ENCODE results near the gene RPL32. TPM values are rescaled to one million over a fixed set of nuclear protein-coding genes. Genes with fewer than 3 reads are reported as not detected.
"Not testable (repeated sequence)": the region's sequence is repeated elsewhere in the genome, so short reads cannot be mapped to it uniquely, and the experiment has no call there.

The RPL32 gene
- polyA plus RNA-seq, 3 donors = 2,280 to 2,382 (median 2,329) TPM

- peak in 2 of 3 donors; percentile 80 to 89 for DNase-seq (ENCODE audit: low read depth in 3 of 3, low spot score in 2 of 3)
Observed at GRCh38 chr3:12810013-12810780, 31.2 kb downstream of the RPL32 start.

DNA sequence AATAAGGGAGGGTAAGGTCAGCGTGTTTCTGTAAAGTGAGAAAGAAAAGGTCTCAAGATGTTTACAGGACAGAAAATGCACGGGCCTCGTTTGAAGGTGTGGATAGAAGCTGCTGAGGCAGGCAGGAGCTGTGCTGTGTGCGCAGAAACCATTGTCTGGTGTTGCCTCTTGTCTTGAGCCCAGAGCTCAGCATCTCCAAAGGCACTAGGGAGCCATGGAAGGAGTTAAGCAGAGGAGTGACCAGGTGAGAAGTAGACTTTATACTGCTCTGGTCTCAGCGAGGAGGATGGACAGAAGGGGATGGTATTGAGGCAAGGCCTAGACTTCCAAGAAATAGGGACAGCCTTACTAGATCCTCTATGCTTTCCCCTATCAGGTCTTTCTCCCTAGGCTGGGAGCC lies 31.9 kb downstream of the RPL32 start:
- no peak for DNase-seq (ENCODE audit: low read depth in 3 of 3, low spot score in 2 of 3)

GRCh38 chr3:12809001-12809400 lies 32.4 kb downstream of the RPL32 start:
- no peak for DNase-seq (ENCODE audit: low read depth in 3 of 3, low spot score in 2 of 3)

DNA sequence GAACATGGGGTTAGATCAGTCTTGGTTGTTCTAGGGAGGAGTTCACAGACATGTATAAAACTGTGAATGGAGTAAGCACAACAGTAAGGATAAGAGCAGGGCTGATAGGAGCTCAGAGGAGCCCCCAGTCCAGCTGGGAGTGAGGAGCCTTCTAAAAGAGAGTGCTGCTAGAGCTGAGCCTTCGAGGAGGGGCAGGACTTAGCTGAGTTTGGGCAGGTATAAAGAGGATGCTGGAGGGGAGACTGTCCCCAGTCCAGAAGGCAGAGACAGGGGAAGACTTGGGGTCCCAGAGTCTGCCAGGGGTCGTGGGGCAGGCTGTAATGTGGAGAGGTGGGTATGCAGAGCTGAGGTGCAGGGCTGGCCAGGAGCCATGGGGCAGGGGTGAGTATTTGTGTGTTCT lies 32.8 kb downstream of the RPL32 start:
- DNase-seq (ENCODE audit: low read depth in 3 of 3, low spot score in 2 of 3) = no peak

DNA sequence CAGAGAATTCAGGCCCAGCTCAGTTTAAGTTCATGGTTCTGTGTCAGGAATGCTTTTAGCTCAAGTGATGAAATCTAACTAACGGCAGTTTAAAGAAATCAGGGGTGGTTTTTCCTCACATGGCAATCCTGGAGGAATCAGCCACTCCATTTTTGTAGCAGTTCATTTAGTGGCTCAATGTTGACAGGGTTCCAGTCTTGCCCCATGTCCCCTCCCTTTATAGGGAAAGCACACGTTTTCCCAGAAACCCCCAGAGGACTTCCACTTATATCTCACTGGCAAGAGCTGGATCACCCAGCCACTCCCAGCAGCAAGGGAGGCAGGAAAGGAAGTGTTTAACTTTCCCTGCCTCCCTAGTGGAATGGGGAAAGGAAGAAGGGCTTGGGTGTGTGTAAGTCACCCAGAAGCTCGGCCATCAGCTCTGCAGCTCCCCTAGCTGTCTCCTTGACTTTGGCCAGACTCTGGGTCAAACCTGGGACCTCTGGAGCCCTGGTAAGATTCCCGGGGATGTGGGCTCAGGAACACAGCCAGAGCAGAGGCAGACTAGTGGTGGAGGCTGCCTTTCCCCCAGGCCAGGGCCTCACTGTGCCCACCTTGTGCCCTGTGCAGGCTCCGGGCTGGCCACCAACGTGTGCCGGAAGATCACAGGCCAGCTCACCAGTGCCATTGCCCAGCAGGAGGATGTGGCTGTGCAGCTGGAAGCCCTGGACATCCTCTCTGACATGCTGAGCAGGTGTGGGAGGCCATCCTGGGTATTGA lies 33.6 kb downstream of the RPL32 start:
- no peak for DNase-seq (ENCODE audit: low read depth in 3 of 3, low spot score in 2 of 3)

DNA sequence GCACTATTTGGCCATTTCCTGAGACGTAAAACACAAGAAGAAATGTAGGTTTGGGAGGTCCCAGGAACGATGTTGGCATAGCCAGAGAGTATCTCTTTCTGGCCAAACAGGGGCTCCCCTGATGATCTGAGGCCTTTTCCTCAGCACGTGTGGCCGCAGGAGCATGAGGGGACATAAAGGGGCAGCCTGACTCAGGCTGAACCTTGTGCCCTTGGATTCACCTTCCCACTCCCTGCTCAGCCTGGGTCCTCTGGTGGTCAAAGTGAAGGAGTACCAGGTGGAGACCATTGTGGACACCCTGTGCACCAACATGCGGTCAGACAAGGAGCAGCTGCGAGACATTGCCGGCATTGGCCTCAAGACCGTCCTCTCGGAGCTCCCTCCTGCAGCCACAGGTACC lies 34.3 kb downstream of the RPL32 start:
- no peak for DNase-seq (ENCODE audit: low read depth in 3 of 3, low spot score in 2 of 3)

DNA sequence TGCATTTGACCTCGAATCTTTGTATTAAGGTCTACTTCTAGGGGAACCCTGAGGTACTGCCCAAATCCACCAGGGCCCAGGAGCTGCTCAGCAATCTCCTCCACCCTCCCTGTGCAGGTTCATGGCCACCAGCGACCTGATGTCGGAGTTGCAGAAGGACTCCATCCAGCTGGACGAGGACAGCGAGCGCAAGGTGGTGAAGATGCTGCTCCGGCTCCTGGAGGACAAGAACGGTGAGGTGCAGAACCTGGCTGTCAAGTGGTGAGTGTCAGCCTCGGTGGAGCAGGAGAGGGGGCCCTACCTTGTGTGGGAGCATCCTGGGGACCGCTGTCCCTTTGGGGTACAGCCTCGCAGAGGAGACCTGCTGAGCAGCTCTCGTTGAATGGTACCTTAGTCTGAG lies 38.0 kb downstream of the RPL32 start:
- no peak for DNase-seq (ENCODE audit: low read depth in 3 of 3, low spot score in 2 of 3)

- no peak for DNase-seq (ENCODE audit: low read depth in 3 of 3, low spot score in 2 of 3)
Observed at GRCh38 chr3:12799525-12800440, 41.6 kb downstream of the RPL32 start.

DNA sequence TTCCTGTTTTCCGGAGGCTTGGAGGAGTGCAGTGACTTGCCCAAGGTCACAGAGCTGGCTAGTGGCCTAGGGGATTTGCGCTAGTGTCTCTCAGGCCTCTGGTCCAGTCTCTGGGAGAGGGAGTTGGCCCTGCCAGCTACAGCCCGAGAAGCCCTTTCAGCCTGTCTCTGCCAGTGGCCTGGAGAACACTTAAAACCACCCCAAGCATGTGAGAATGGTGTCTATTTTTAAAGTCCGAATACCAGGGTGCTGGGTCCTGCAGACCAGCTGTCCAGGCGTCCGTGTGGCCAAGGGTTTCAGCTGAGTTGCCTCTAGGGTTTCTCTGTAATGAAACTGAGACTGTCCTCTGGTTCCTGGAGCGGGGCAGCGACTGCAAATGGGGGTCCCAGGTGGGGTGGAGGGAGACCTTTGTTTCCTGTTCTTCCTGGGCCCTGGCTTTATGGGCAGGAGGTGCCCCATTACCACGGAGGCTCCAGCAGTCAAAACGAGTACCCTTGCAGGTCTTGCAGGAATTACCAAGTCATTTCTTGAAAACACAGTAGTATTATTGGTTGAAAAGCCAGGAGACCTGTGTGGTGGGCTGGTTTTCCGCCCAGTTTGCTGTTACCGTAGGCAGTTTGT lies 42.7 kb downstream of the RPL32 start:
- DNase-seq (ENCODE audit: low read depth in 3 of 3, low spot score in 2 of 3) = no peak

- DNase-seq (ENCODE audit: low read depth in 3 of 3, low spot score in 2 of 3) = no peak
Observed at GRCh38 chr3:12797892-12798558, 43.3 kb downstream of the RPL32 start.

- no peak for DNase-seq (ENCODE audit: low read depth in 3 of 3, low spot score in 2 of 3)
Observed at GRCh38 chr3:12797124-12797891, 44.1 kb downstream of the RPL32 start.

DNA sequence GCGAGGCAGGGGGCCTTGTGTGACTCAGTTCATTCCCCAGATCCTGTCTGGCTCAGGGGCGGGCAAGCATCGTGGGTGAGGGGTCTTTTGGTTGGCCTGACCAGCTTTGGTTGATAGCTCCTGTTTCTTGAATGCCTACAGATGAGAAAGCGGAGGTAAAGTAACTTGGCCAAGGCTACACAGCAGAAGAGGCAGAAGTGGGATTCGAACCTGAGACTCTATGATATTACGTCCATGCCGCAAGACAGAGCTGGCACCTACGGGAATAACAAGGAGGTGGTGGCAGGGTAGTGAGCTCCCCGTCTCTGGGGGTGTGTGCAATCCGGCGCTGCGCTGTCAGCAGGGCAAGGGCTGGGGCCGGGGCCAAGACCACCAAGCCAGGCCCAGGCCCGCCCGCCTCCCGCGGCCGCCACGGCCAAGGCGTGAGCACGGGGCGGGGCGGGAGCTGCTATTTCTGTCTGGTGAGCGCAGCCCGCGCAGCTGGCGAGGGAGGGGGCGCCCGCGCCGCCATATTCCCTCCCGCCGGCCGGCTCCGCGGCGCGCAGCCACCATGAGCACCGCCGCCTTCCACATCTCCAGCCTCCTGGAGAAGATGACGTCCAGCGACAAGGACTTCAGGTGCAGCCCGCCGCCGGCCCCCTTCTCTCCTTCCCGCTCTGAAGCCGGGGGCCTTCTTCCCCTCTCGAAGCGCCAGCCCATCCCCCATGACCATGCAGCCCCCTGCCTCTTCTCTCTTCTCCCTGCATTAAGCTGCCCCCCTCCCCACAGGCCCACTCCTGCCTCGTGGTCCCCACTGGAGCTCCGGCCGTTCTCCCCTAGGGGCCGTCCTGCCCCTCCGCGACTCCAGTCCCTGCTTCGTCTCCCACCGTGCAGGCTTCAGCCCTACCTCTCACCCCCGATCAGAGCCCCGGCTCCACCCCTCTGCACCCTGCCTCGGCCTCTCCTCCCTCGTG lies 44.9 kb downstream of the RPL32 start, which contains the start of gene CAND2:
Gene CAND2, plus strand, starts transcription at position 510 of the 953 bp plus-strand sequence. Its CDS starts 41 bp downstream, at position 551.
- DNase-seq (ENCODE audit: low read depth in 3 of 3, low spot score in 2 of 3) = no peak

DNA sequence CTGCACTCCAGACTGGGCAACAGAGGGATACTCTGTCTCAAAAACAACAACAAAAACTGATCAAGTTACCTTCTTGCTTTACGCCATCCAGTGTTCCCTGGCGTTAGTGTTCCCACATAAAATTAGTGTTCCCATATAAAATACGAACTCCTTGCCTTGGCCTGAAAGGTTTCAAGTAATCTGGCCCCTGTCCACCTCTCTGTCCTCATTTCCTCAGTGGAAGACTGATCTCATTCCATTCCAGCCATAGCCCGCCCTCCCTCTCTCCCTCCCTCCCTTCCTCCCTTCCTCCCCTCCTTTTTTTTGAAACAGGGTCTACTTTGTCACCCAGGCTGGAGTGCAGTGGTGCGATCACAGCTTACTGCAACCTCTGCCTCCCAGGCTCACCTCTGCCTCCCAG lies 47.7 kb downstream of the RPL32 start:
- DNase-seq (ENCODE audit: low read depth in 3 of 3, low spot score in 2 of 3) = no peak

- no peak for DNase-seq (ENCODE audit: low read depth in 3 of 3, low spot score in 2 of 3)
Observed at GRCh38 chr3:12791430-12791829, 49.9 kb downstream of the RPL32 start.

DNA sequence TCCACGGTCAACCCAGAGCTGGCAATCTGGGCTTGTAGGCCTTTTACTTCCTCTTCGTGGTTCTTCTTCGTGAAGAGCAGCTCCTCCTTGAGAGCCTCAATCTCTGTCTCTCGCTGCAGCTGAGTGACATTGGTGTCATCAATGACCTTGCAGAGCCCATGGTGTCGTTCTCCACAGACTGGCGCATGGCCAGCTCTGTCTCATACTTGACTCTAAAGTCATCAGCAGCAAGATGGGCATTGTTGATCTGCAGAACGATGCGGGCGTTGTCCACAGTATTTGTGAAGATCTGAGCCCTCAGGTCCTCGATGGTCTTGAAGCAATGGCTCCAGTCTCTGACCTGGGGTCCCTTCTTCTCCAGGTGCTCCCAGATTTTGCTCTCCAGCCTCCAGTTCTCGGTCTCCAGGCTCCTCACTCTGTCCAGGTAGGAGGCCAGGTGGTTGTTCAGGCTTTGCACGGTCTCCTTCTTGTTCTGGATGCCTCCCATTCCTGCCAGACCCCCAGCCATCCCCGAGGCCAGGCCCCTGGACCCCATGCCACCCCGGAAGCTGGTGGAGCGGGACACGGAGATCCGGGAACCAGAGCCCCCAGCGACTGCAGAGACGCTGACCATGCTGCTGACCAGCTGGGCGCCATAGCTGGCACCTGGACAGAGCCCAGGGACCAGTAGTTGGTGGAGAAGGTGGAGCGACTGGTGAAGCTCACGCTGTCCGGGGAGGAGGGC lies 53.2 kb downstream of the RPL32 start:
- DNase-seq (ENCODE audit: low read depth in 3 of 3, low spot score in 2 of 3) = not testable (repeated sequence)

DNA sequence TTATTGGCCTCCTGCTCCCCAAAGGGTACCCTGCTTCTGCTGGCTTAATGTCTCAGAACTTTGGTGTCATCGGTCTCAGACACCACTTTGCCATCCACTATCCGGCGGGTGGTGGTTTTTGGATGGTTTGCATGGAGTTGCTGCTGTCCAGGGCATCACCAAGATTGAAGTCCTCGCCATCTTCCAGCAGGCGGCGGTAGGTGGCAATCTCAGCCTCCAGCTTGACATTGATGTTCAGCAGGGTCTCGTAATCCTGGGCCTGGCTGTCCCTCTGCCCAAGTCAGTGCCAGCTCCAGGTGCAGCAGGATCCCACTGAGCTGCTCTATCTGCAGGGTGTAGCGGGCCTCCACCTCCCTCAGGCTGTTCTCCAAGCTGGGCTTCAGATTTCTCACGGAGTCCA lies 54.0 kb downstream of the RPL32 start:
- DNase-seq (ENCODE audit: low read depth in 3 of 3, low spot score in 2 of 3) = not testable (repeated sequence)

GRCh38 chr3:12785096-12785495 lies 56.3 kb downstream of the RPL32 start:
- no peak for DNase-seq (ENCODE audit: low read depth in 3 of 3, low spot score in 2 of 3)
